ENCODE data around the gene SLC9A3.

SLC9A3 gene

DNA sequence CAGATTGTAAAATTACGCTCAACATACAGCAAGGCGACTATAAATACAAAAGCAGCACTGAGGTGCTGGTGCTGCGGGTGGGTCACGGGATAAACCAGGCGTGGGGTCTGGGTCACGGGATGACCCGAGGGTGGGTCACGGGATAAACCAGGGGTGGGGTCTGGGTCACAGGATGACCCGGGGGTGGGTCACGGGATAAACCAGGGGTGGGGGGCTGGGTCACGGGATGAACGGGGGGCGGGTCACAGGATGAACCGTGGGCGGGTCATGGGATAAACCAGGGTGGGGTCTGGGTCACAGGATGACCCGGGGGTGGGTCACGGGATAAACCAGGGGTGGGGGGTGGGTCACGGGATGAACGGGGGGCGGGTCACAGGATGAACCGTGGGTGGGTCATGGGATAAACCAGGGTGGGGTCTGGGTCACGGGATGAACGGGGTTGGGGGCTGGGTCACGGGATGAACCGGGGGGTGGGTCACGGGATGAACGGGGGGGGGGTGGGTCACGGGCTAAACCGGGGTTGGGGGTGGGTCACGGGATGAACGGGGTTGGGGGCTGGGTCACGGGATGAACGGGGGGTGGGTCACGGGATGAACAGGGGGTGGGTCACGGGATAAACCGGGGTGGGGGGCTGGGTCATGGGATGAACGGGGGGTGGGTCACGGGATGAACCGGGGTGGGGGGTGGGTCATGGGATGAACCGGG lies 30.2 kb upstream of the SLC9A3 start:
- DNase-seq = no peak

GRCh38 chr5:553874-554273 lies 29.6 kb upstream of the SLC9A3 start:
- DNase-seq = no peak

GRCh38 chr5:551406-551805 lies 27.2 kb upstream of the SLC9A3 start:
- DNase-seq = no peak

DNA sequence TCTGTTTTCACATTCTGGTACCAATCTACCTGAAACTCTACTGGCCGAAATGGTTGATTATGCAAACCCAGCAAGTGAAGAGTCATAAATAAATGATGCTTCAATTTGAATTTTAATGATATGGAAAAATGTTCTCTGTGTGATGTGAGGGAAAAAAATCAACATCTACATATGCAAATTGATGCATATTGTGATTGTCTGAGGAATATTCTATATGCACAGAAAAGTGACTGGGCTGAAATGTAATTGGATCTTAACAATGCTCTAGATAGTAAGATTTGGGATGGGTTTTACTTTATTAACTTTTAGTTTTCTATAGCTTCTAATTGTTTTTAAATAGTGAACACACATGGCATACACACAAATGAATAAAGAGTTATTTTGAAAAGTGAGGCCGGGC lies 25.0 kb upstream of the SLC9A3 start:
- no peak for DNase-seq

GRCh38 chr5:548256-548655 lies 24.0 kb upstream of the SLC9A3 start:
- no peak for DNase-seq

DNA sequence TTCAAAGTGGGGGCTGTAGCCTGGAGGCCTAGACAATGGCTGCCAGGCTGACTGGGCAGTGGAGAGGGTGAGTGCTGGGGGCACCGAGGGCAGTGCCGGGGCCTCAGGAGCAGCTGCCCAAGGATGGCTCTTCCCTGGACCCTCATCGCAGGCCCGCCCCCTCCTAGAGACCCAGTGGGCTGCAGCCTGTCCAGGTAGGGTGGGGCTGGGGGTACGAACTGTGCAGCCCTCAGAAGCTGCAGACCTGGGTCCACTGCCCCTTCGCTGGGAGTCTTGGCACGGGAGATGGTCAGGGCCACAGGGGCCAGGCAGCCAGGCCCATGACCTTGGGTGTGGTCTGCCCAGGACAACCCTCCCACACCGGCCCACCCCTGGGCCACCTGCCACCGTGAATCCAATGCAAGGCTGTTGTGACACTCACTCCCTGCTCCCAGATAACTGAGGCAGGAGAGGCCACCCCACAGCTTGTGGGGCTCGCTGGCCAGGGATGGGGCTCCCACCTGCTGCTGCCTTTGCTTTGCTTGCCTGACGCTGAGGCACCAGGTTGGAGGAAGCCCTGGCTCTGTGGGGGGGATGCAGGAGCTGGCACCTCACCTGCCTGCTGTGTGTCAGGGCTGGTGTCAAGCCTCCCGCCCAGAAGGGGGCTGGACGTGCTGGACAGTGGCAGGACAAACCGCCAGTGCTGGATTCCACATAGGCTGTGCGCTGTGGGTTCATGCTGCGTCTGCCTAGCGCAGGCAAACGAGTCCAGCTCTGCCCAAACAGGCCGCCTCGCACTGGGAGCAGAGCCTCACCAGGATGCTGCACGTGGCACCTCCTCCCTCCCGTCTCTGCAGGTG lies 23.1 kb upstream of the SLC9A3 start:
- no peak for DNase-seq

- no peak for DNase-seq
These were observed 22.2 kb upstream of the SLC9A3 start for GRCh38 chr5:546376-546908.

DNA sequence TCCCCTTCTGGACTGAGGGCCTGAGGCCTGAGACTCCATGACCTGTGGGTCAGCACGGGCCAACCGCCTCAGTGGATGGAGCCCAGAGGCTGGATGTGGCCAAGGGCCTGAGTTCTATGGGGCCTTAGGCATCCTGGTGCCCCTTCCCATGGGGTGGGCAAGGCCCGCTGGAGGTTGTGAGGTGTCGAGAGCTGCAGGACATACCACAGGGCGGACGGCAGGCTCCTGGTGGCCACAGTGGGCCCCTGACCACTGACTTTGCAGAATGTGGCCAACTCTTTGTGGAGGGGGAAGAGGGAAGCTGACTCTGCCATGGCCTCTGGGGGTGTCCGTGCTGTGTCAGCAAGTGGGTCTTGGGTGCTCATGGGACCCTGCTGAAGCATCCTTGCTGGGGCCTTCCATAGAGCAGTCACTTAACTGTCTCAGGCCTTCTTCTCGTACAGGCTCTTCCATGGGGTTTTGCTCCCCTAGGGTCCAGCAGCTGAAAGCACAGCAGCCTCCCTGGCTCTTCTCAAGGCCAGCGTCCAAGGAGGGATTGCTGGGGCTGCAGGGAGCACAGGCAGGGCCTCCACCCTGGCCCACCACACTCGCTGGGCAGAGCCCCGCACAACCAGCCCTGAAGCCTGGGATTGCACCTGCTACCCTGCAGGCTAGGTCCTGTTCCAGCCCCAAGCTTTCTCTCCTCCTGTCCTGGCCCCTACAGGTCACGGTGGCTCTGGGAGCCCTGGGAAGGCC lies 21.6 kb upstream of the SLC9A3 start:
- DNase-seq = no peak

GRCh38 chr5:544675-545355 lies 20.6 kb upstream of the SLC9A3 start:
- DNase-seq = peak; percentile 20

DNA sequence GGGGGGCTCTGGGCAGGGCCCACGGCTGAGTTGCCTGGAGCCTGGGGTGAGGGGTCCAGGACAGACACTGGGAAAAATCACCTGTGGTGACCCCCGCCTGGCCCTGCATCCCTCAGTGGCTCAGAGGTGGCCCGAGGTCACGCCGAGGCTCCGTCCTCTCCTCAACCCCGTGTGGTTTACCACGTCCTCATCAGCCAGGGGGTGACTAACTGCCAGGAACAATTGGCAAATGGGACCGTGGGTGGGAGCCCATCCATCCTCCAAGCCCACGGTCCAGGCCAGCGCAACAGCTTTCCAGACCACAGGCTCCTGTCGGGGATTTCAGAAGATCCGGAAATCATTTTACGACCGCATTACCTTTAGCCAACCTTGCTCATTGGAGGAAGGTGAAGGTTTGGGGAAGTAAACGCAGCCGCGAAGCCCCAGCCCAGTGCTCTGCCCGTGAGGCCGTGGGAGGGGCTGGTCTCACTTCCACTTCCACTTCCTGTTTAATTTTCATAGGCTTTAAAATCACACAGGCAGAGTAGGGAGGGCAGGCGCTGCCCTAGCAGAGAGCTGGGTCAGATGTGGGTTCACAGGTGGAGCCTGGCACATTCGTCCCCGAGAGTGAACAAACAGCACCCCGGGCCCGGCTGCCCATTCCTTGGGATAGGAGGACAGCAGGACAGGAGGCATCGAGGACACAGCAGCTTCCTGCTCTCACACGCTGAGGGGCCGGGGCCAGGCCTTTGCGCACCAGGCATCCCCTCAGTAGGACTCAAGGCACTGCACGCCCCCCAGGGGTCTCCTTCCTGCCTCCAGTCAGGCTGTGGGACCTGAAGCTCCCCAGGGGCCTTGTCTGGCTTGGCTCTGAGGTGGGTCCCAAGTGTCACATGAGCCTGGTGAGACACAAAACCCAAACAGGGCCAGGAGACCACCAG lies 19.8 kb upstream of the SLC9A3 start:
- peak; percentile 100 for DNase-seq

DNA sequence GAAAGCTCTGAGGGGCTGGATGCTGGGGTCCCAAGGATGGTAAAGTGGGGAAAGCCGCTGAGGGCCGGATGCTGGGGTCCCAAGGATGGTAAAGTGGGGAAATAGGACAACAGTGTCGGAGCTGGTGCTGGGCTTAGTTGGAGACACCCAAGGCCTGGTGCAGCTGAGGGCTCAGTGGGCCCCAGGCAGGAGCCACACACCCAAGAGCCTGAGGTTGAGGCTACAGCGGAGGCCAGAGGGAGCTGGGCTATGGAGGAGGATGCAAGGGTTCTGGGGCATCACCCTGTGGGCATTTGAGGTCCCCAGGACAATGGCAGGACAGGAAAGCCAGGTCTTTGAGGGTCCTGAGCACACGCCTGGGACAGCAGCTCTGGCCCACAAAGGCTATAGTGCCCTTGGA lies 19.1 kb upstream of the SLC9A3 start:
- DNase-seq = no peak

- DNase-seq = no peak
These were observed 18.4 kb upstream of the SLC9A3 start for GRCh38 chr5:542319-543311.

DNA sequence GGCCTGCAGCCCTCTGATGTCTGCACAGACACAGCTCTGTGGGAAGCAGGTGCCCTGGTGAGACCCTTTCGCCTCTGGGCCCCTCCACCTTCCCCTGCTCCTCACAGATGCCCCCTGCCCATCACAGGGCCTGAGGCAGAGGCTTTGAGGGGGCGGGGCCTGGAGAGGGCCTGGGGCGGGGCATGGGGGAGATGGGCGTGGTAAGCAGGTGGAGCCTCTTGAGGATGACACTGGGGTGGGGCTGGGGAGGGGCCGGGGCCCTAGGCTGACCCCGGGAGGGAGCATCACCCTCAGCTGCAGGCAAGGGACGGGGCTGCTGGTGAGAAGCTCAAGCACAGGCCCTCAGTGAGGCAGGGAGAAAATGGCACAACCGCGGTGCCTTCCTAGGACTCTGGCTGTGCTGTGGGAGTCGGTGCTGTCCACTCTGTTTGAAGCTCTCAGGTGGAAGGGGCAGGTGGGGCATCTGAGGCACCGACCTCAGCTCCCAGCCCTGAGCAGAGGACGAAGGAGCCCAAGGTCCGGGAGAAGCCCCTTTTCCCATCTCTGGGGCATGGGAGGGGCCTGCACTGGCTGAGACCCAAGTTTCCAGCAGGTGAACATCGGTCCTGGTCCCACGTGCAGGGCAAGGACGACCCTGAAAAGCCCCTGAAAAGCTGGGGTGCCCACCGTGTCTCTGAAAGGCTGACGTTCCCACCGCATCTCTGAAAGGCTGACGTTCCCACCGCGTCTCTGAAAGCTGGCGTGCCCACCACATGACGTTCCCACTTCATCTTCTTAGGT lies 17.5 kb upstream of the SLC9A3 start:
- DNase-seq = no peak

- no peak for DNase-seq
These were observed 16.8 kb upstream of the SLC9A3 start for GRCh38 chr5:540906-541538.

DNA sequence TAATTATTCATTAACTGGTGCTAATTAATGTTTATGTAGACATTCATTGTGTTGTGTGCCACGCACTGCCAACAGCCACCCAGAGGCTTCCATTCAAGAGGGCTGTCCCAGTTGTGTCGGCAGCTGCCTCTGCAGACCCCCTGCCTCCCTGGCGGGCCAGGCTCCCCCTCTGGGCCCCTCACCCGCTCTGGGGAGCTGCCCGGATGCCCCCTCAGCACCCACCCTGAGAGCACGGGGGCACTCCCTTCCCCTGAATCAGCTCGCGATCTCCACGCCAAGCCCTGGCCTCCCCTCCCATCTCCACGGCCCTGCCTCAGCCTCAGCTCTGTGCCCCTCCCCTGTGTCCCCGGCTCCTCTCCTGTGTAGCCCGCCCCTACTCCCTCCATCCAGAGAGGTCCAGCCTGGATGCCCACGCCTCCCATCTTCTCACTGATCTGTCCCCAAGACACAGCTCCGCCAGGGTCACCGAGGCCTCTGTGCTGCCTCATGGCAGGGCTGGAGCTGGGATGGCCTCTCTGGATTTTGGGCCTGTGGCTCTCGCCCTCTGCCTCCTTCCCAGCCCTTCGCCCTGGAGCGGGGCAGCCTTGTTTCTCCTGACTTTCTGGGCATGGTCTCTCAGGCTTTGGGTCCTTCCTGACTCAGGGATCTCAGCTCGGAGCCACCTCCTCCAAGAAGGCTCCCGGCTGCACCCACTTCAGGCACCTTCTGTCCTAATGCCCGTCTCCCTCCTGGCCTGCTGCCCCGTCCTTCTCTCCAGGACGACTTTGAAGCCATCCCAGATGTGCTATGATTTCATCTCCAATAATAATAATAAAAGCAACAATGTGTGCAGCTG lies 16.0 kb upstream of the SLC9A3 start:
- no peak for DNase-seq

- no peak for DNase-seq
These were observed 15.3 kb upstream of the SLC9A3 start for GRCh38 chr5:539469-540070.

DNA sequence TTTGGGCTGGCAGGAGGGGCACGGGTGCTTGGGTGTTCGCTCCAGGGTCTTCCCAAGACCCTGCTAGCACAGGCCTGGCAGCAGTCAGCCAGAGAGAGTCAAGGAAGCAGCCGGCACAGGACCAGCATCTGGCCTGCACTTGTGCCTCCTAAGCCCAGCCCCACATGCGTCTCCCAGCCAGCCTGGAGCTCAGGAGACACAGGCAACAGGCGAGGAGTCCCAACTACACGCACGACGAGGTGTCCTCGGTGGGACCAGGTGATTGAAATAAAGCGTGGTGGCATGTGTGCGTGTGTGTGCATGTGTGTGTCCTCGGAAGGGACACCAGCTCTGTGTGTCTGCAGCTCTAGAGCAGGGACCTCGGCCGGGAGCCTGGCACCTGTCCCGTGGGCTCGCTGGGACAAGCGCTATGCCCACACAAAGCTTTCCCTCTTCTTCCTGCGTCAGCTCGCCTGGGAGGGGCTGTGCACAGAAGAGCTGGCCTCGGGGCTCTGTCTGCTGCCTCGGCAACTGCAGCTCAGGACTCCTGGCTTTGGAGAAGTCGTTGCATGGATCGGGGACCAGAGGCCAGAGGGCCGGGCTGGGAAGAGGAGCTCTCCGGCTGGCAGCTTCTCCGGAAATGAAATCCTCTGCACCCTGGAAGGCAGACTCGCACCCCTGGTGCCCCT lies 14.7 kb upstream of the SLC9A3 start:
- DNase-seq = no peak
